SK-N-SH (cell line): Measurements from ENCODE around the gene PSMB11.

Experiments used
- EP300 ChIP-seq, 2 experiments: IDR thresholded peaks; 2 replicates each; pipeline versions ENCODE4 v1.4.0 to v1.6.1; 2012; ENCODE audit warnings: borderline replicate concordance in 1 of 2, low read depth in 1 of 2, low read length in 1 of 2
- EZH2phosphoT487 ChIP-seq: fragments of 200-600 bp; sonication (generic); IDR thresholded peaks from 2 replicates; pipeline ENCODE4 v1.6.1; 2017; ENCODE audit warnings: low read depth, mixed run types, mild to moderate bottlenecking, antibody characterized with exemption, moderate library complexity, borderline replicate concordance
- GABPA ChIP-seq: IDR thresholded peaks from 2 replicates; pipeline ENCODE4 v1.4.0; 2012; ENCODE audit warnings: low read depth, mild to moderate bottlenecking
- JUND ChIP-seq: IDR thresholded peaks from 2 replicates; pipeline ENCODE4 v1.4.0; 2012
- POLR2AphosphoS5 ChIP-seq: IDR thresholded peaks from 2 replicates; pipeline ENCODE4 v1.6.1; 2012; ENCODE audit warnings: low read depth, low read length
- RAD21 ChIP-seq: IDR thresholded peaks from 2 replicates; pipeline ENCODE4 v1.6.1; 2012; ENCODE audit warnings: mild to moderate bottlenecking, low read length
- SIN3A ChIP-seq: IDR thresholded peaks from 2 replicates; pipeline ENCODE4 v1.6.1; 2012; ENCODE audit warnings: low read depth, mild to moderate bottlenecking, low read length, moderate library complexity, borderline replicate concordance
- TAF1 ChIP-seq: IDR thresholded peaks from 2 replicates; pipeline ENCODE4 v1.6.1; 2012; ENCODE audit warnings: low read depth, mild to moderate bottlenecking, low read length, moderate library complexity, borderline replicate concordance
- TF ChIP-seq, protein P1 (sequence below): fragments of 200-600 bp; sonication (generic); IDR thresholded peaks from 2 replicates; pipeline ENCODE4 v1.6.1; 2017; ENCODE audit warnings: antibody characterized with exemption, mild to moderate bottlenecking, moderate library complexity
- TF ChIP-seq, protein P2 (sequence below): IDR thresholded peaks from 2 replicates; pipeline ENCODE4 v1.4.0; 2012; ENCODE audit warnings: low read depth, borderline replicate concordance
- TF ChIP-seq, protein P3 (sequence below): IDR thresholded peaks from 2 replicates; pipeline ENCODE4 v1.6.1; 2012; ENCODE audit warnings: mild to moderate bottlenecking, low read depth, low read length, moderate library complexity
- TF ChIP-seq, protein P4 (sequence below): IDR thresholded peaks from 2 replicates; pipeline ENCODE4 v1.4.0; 2012; ENCODE audit warnings: low read depth

DNA sequence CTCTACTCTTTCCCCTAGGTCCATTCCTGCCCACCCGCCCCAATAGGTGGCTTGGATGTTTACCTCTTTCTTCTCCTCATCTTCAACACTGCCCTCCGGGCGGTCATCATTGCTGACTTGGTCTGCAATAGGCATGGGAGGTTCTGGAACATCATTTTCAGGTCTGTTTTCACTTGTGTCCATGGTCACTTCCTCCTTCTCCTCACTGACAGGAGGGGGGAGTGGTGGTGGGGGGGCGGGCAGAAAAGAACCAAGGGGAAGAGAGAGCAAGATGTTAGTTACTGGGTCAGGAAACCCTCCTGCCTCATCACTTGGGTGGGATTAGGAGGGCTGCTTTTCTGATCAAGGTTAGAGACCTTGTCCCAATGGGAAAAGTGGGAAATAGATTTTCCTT lies 27.4 kb downstream of the PSMB11 start:
- TF ChIP-seq, protein P1, sequence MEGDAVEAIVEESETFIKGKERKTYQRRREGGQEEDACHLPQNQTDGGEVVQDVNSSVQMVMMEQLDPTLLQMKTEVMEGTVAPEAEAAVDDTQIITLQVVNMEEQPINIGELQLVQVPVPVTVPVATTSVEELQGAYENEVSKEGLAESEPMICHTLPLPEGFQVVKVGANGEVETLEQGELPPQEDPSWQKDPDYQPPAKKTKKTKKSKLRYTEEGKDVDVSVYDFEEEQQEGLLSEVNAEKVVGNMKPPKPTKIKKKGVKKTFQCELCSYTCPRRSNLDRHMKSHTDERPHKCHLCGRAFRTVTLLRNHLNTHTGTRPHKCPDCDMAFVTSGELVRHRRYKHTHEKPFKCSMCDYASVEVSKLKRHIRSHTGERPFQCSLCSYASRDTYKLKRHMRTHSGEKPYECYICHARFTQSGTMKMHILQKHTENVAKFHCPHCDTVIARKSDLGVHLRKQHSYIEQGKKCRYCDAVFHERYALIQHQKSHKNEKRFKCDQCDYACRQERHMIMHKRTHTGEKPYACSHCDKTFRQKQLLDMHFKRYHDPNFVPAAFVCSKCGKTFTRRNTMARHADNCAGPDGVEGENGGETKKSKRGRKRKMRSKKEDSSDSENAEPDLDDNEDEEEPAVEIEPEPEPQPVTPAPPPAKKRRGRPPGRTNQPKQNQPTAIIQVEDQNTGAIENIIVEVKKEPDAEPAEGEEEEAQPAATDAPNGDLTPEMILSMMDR, result no peak
- TF ChIP-seq, protein P2, sequence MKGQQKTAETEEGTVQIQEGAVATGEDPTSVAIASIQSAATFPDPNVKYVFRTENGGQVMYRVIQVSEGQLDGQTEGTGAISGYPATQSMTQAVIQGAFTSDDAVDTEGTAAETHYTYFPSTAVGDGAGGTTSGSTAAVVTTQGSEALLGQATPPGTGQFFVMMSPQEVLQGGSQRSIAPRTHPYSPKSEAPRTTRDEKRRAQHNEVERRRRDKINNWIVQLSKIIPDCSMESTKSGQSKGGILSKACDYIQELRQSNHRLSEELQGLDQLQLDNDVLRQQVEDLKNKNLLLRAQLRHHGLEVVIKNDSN, result no peak
- TF ChIP-seq POLR2AphosphoS5 (no peak), JUND (no peak), EP300 (IDR thresholded peaks at IDR 0.05; ENCODE audit: borderline replicate concordance in 1 of 2, low read depth in 1 of 2, low read length in 1 of 2) (no peak), TAF1 (no peak), GABPA (no peak), RAD21 (no peak), EZH2phosphoT487 (no peak), SIN3A (no peak)
- TF ChIP-seq, protein P3, sequence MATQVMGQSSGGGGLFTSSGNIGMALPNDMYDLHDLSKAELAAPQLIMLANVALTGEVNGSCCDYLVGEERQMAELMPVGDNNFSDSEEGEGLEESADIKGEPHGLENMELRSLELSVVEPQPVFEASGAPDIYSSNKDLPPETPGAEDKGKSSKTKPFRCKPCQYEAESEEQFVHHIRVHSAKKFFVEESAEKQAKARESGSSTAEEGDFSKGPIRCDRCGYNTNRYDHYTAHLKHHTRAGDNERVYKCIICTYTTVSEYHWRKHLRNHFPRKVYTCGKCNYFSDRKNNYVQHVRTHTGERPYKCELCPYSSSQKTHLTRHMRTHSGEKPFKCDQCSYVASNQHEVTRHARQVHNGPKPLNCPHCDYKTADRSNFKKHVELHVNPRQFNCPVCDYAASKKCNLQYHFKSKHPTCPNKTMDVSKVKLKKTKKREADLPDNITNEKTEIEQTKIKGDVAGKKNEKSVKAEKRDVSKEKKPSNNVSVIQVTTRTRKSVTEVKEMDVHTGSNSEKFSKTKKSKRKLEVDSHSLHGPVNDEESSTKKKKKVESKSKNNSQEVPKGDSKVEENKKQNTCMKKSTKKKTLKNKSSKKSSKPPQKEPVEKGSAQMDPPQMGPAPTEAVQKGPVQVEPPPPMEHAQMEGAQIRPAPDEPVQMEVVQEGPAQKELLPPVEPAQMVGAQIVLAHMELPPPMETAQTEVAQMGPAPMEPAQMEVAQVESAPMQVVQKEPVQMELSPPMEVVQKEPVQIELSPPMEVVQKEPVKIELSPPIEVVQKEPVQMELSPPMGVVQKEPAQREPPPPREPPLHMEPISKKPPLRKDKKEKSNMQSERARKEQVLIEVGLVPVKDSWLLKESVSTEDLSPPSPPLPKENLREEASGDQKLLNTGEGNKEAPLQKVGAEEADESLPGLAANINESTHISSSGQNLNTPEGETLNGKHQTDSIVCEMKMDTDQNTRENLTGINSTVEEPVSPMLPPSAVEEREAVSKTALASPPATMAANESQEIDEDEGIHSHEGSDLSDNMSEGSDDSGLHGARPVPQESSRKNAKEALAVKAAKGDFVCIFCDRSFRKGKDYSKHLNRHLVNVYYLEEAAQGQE, result no peak
- TF ChIP-seq, protein P4, sequence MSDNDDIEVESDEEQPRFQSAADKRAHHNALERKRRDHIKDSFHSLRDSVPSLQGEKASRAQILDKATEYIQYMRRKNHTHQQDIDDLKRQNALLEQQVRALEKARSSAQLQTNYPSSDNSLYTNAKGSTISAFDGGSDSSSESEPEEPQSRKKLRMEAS, result no peak
